Measurements from ENCODE around the gene NR2E1.

The NR2E1 gene

GRCh38 chr6:108132863-108133262 is 33.0 kb upstream of the NR2E1 start:
- TF ChIP-seq, protein P1, sequence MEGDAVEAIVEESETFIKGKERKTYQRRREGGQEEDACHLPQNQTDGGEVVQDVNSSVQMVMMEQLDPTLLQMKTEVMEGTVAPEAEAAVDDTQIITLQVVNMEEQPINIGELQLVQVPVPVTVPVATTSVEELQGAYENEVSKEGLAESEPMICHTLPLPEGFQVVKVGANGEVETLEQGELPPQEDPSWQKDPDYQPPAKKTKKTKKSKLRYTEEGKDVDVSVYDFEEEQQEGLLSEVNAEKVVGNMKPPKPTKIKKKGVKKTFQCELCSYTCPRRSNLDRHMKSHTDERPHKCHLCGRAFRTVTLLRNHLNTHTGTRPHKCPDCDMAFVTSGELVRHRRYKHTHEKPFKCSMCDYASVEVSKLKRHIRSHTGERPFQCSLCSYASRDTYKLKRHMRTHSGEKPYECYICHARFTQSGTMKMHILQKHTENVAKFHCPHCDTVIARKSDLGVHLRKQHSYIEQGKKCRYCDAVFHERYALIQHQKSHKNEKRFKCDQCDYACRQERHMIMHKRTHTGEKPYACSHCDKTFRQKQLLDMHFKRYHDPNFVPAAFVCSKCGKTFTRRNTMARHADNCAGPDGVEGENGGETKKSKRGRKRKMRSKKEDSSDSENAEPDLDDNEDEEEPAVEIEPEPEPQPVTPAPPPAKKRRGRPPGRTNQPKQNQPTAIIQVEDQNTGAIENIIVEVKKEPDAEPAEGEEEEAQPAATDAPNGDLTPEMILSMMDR (IDR thresholded peaks at IDR 0.05), result no peak
- TF ChIP-seq ZFX (IDR thresholded peaks at IDR 0.05; ENCODE audit: borderline replicate concordance), result no peak
- no peak overlapping the region for H3K27ac ChIP-seq

GRCh38 chr6:108133594-108134179 is 32.1 kb upstream of the NR2E1 start:
- H3K27ac ChIP-seq, result peak overlapping the region; percentile 54
- TF ChIP-seq, protein P1 (IDR thresholded peaks at IDR 0.05), result peak; percentile 28
- TF ChIP-seq ZFX (IDR thresholded peaks at IDR 0.05; ENCODE audit: borderline replicate concordance), result no peak

DNA sequence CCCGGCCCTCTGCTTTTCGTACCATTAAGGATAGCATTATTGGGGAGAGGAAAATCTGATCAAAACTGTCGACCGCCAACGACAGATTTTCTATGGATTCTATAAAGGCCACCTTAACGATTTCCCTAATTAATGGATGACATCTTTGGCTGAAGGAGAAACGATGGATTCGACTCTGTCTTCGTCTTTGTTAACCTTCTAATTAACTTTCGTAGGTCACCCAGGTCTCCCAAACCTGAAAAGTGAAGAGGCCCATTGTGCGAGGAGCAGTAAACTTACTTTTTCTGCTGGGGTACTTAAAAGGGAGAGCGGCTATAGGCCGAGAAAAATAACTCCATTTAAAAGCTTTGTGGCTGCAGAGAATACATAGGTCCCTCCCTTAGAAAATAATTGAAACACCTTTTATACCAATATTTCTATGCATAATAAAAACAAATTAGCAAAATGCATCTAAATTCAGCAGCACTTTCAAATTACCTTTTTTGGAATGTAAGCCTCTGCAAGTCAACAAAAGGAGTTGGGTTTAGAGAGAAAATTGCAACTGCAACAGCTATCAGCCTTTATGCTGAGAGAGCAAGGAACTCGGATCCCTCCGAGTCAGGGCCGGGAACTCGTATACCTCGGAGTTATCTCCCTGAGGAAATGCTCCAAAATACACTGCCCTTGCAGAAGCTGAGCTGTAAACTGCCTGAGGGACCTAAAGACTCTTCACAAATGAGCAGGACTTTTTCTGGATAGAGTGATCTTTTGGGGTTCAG is 31.4 kb upstream of the NR2E1 start:
- H3K27ac ChIP-seq, result peak overlapping the region; percentile 54; the same call in 1 of the 2 replicates
- TF ChIP-seq ZFX (IDR thresholded peaks at IDR 0.05; ENCODE audit: borderline replicate concordance), result no peak
- TF ChIP-seq, protein P1 (IDR thresholded peaks at IDR 0.05), result no peak

DNA sequence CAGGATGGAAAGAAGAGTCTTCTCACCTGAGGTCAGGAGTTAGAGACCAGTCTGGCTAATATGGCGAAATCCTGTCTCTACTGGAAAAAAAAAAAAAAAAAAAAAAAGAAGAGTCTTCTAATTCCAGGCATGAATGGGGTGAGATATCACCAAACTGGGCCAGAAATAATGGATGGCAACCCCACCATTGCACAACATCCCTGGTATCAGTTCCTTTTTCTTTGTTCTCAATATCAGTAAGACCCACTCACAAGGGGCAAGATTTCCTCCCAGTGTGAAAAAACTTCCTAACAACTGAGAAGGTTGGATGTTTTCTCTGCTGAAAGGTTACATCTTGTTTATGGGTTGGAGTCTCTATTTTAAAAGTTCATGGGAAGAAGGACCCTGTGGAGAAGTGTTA is 23.6 kb upstream of the NR2E1 start:
- no peak overlapping the region for H3K27ac ChIP-seq
- TF ChIP-seq, protein P1 (IDR thresholded peaks at IDR 0.05), result no peak
- no peak for TF ChIP-seq ZFX (IDR thresholded peaks at IDR 0.05; ENCODE audit: borderline replicate concordance)

DNA sequence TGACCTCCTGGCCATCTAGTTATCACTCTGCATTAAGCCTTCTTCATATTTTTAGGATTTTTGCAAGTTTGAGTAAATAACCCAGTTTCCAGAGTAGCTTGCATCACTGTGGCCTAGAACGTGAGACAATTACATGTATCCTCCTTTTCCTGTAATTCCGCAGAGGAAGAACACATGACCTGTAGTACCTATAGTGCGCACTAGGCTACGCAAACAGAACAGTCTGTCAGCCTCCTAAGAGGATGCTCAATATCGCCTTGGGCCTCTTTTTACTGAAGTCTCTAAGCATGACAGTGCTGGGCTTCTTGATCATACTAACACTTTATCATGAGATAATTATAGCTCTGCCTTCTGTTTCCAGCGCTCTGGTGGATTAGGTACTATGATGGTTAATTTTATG is 20.2 kb upstream of the NR2E1 start:
- no peak for TF ChIP-seq ZFX (IDR thresholded peaks at IDR 0.05; ENCODE audit: borderline replicate concordance)
- TF ChIP-seq, protein P1 (IDR thresholded peaks at IDR 0.05), result no peak; the same call in 1 of the 2 replicates
- H3K27ac ChIP-seq, result no peak overlapping the region

GRCh38 chr6:108152446-108152845 is 13.4 kb upstream of the NR2E1 start:
- no peak overlapping the region for H3K27ac ChIP-seq
- TF ChIP-seq, protein P1 (IDR thresholded peaks at IDR 0.05), result no peak
- TF ChIP-seq ZFX (IDR thresholded peaks at IDR 0.05; ENCODE audit: borderline replicate concordance), result no peak

Data from 22Rv1 (cell line).